SK-MEL-5 (cell line): ENCODE results near the gene SRSF3. TPM values are rescaled to one million over a fixed set of nuclear protein-coding genes. Genes with fewer than 3 reads are reported as not detected.
"Not testable (repeated sequence)": the region's sequence is repeated elsewhere in the genome, so short reads cannot be mapped to it uniquely, and the experiment has no call there.

Source experiments
- DNase-seq: peaks from one replicate; pipeline ENCODE4 v3.0.0-alpha.2; 2016; ENCODE audit warnings: low read depth, low spot score
- in situ Hi-C: cut with HindIII; loops from 2 replicates; pipeline ENCODE4 v1.10.0; 2016; ENCODE audit warnings: low sequenced_read_pairs, high pct_unique_total_duplicates, low pct_unique_long_range_greater_than_20kb
- total RNA-seq: library from RNA; depleted of rRNA; stranded (reverse); fragments of >200 nt; shearing (Covaris generic); gene quantifications from 2 replicates; pipeline ENCODE4 v1.2.3, GENCODE V29; 2014

The SRSF3 gene
- total RNA-seq, 1 experiment from 2014 or later: 237 TPM

GRCh38 chr6:36598739-36599318 lies 4.7 kb downstream of the SRSF3 start:
- no peak for DNase-seq
- in situ Hi-C loops: no loop called here

- in situ Hi-C loops: no loop called here
- DNase-seq: peak; percentile 41
Observed at GRCh38 chr6:36599791-36600209, 5.6 kb downstream of the SRSF3 start.

DNA sequence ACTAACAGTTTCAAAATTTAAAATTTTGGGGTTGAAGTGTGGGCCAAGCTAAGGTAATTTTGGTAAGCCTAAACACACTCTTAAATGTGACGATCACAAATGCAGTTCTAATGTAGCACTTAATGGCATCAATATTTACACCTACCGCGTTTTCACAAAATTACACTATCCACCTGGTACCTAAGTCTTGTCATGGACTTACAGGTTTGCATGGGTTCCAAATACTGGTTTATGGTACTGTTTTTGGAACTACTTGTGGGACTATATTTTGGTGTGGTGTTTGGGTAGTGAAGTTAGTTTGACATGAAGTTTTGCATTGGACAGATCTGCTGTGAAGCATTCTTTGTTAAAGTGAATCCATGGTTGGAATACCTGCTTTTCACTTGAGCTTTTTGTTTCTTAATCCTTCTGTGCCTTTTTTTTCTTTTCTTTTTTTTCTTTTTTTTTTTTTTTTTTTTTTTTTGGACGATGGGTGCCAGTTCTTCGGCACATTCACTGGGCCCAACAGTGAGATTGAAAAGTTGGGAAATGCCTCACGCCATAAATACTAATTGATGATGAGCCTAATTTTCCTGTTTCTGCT lies 6.5 kb downstream of the SRSF3 start:
- no peak for DNase-seq
- in situ Hi-C loops: no loop called here

DNA sequence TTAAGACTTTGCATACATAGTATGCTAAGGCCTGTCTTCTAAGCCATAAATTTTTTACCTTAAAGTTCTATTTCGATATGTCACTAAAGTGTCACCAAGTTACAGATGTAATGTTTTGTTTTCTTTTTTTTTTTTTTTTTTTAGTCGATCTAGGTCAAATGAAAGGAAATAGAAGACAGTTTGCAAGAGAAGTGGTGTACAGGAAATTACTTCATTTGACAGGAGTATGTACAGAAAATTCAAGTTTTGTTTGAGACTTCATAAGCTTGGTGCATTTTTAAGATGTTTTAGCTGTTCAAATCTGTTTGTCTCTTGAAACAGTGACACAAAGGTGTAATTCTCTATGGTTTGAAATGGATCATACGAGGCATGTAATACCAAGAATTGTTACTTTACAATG lies 7.7 kb downstream of the SRSF3 start:
- DNase-seq, in situ Hi-C loops: not testable (repeated sequence)

- in situ Hi-C loops: no loop called here
- no peak for DNase-seq
Observed at GRCh38 chr6:36603222-36604089, 9.3 kb downstream of the SRSF3 start.

GRCh38 chr6:36604090-36605060 lies 10.2 kb downstream of the SRSF3 start:
- no peak for DNase-seq
- in situ Hi-C loops: no loop called here

DNA sequence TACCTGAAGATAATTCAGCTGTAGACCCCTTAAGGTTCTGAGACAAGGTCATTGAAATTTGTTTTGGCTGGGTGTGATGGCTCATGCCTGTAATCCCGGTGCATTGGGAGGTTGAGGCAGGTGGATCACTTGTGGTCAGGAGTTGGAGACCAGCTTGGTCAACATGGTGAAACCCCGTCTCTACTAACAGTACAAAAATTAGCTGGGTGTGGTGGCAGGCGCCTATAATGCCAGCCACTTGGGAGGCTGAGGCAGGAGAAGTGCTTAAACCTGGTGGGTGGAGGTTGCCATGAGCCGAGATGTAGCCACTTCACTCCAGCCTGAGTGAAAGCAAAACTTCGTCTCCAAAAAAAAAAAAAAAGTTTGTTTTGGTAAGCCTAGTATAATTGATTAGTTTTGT lies 11.0 kb downstream of the SRSF3 start:
- in situ Hi-C loops: no loop called here
- DNase-seq: no peak

- in situ Hi-C loops: no loop called here
- no peak for DNase-seq
Observed at GRCh38 chr6:36605560-36606391, 11.6 kb downstream of the SRSF3 start.

DNA sequence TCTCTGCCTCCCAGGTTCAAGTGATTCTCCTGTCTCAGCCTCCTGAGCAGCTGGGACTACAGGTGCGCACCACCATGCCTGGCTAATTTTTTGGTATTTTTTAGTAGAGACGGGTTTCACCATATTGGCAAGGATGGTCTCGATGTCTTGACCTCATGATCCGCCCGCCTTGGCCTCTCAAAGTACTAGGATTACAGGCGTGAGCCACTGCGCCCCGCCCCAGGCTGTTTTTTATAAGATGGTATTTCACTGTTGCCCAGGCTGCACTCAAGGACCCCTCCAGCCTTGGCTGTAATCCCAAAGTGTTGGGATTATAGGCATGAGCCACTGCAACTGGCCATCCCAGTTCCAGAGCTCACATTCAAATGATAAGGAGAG lies 13.1 kb downstream of the SRSF3 start:
- in situ Hi-C loops, DNase-seq: not testable (repeated sequence)

- in situ Hi-C loops: no loop called here
- DNase-seq: no peak
Observed at GRCh38 chr6:36607683-36608386, 13.7 kb downstream of the SRSF3 start.

- in situ Hi-C loops: no loop called here
Observed at GRCh38 chr6:36608788-36609563, 14.8 kb downstream of the SRSF3 start.

DNA sequence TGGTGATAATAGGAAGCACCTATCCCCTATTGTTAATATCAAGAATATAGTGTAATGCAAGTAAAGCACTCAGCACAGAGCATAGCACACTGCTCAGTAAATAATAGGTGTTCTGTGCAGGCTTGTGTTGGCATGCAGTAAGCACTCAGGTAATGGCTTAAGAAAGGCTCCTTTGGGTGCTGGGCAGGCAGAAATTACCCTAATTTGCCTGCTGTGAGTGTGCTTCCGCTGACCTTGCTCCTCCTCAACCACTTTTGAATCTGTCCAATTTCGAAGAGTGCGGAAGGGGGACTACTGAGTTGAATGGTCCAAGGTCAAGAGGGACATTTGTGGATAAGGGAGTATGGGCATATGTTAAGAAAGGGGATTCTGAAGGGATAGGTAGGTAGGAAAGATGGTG lies 15.4 kb downstream of the SRSF3 start:
- in situ Hi-C loops: no loop called here
- no peak for DNase-seq

More at GRCh38 chr6:36608788-36609563, 14.8 kb downstream of the SRSF3 start:
- DNase-seq: no peak

GRCh38 chr6:36610041-36610955 lies 16.1 kb downstream of the SRSF3 start:
- in situ Hi-C loops: no loop called here
- DNase-seq: no peak

GRCh38 chr6:36610956-36611336 lies 16.8 kb downstream of the SRSF3 start:
- in situ Hi-C loops: no loop called here
- no peak for DNase-seq

GRCh38 chr6:36611679-36612078 lies 17.5 kb downstream of the SRSF3 start:
- in situ Hi-C loops, DNase-seq: not testable (repeated sequence)
